Measurements from ENCODE around the gene PRKAG2. TPM values are rescaled to one million over a fixed set of nuclear protein-coding genes. Genes with fewer than 3 reads are reported as not detected.
"Not testable (repeated sequence)": the region's sequence is repeated elsewhere in the genome, so short reads cannot be mapped to it uniquely, and the experiment has no call there.

PRKAG2 gene
- total RNA-seq = 10 to 100 TPM; 18.4 to 29.9 TPM

DNA sequence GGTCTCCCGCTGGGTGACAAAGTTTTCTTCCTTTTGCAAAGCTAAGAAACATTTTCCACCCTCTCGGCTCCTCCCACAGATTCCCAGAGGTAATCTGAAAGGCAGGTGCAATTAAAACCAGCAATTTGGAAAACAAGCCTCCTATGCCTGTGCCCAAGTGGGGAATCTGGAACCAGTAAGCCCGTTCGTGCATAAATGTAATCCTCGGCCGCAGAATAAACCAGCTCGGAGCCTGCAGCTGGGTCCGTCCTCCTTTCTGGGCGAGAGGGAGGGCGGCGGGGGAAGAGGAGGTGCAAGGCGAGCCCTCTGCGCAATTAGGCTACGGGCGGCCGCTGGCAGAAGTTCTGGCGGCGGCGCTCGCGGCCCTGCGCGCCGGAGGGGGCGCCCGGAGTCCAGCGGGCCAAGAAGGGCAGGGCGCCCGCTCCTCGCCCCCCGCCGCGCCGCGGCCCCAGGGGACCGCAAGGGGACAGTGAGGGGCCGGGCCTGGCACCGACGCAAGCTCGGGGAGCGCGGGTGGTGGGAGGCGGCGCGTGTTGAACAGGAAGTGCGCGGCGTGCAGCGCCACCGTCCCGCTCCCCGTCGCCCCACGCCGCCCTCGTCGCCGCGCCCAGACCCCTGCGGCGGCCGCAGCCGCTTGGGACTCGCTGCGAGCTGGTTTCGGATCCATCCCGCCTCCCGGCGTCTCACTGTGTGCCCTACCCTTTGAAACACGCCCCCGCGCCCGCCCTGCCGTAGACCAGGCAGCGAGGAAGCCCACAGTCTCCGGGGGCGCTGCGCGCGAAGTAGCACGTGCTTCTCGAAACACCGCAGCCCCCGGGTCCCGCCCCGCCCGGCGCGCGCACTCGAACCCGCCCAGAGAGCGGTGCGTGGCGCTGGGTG lies at the start of gene PRKAG2:
Gene PRKAG2, minus strand, starts transcription at position 217 of the 879 bp plus-strand sequence. CDS start 495 bp downstream, outside the sequence.
- H3K4me3 Mint-ChIP-seq = peak within 1 kb of the TSS; percentile 83
- H3K36me3 Mint-ChIP-seq = no peaks in the 10 kb centered on the region
- no peaks in the 10 kb centered on the region for H3K9me3 Mint-ChIP-seq (ENCODE audit: low read depth)
- peak within 1 kb of the TSS; percentile 70 for H3K27ac Mint-ChIP-seq
- peak; percentile 78 for DNase-seq
- H3K4me1 Mint-ChIP-seq = peaks cover 7% of the 10 kb centered on the region
- CTCF ChIA-PET = interaction anchor here (0.8 to 2.7 kb wide), 3 partner anchors 17 to 107 kb away, joined by 3 to 18 read pairs (median 3); no protein-coding TSS in a partner anchor
- peaks cover 19% of the 10 kb centered on the region for H3K27me3 Mint-ChIP-seq
- ATAC-seq = peak; percentile 67

DNA sequence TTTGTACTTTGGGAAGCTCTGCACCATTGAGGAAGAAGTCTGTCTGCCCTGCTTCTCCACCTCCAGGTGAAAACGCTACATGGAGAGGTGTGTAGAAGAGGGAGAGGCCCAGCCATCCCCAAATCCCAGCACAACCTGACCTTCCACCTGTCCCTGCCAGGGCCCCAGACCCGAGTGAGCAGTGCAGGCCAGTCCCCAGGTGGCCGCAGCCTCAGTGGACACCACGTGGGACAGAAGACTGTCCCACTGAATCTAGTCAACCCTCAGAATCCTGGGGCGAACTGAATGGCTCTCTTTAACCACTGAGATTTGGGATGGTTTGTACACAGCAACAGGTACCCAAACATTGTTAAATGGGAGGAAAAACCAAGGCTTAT lies 49.4 kb upstream of the PRKAG2 start:
- Mint-ChIP-seq H3K27ac (no peak overlapping the region), H3K9me3 (ENCODE audit: low read depth) (no peaks in the 10 kb centered on the region), H3K4me3 (no peak overlapping the region), H3K4me1 (peaks cover 22% of the 10 kb centered on the region), H3K27me3 (peaks cover 7% of the 10 kb centered on the region), H3K36me3 (no peaks in the 10 kb centered on the region)
- CTCF ChIA-PET = no interaction called here
- no peak for DNase-seq
- ATAC-seq = no peak

DNA sequence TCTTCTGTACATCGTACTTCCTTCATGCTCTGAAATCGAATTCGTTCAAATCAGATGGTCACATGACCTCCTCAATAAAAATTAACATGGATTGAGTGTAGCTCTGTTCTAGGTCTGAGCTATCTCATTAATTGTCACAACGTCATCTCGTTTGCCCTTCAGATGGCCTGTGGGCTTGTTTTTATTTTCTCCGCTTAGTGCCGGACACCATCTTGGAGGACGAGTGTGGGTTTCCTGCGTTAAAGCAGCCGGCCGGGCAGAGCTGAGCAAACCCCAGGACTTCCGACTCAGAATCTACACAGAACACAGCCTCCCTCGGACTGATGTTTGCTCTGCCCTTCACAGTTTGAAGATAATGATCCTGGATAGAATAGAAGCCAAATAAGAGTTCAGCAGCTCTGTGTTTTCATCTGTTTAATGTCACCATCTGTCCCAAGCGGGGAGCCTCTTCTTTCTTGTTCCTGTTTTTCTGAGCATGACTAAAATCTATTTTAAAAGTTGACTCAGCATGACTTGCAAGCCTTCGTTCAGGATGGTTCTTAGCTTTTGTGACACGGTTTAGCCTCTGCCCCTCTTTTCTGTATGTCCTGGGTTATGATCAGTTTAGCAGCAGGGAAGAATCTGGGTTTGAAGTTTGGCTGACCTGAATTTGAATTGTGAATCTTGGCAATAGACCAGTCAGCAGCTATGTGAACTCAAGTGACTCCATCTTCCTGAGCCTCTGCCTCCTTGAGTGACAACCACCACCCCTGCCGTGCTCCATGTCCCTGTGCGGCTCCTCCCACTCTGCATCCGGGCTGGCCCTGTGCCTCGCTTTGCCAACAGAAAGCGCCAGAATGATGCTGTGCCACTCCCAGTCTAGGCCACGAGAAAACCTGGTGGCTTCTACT lies 48.8 kb upstream of the PRKAG2 start:
- Mint-ChIP-seq H3K4me1 (peaks cover 25% of the 10 kb centered on the region), H3K27ac (peak overlapping the region; percentile 48), H3K4me3 (no peak overlapping the region), H3K27me3 (peaks cover 5% of the 10 kb centered on the region), H3K36me3 (no peaks in the 10 kb centered on the region), H3K9me3 (ENCODE audit: low read depth) (no peaks in the 10 kb centered on the region)
- ATAC-seq (peak; percentile 47), DNase-seq (no peak)
- CTCF ChIA-PET = no interaction called here

GRCh38 chr7:151924508-151924907 lies 47.6 kb upstream of the PRKAG2 start:
- Mint-ChIP-seq H3K4me3 (no peak overlapping the region), H3K4me1 (peaks cover 27% of the 10 kb centered on the region), H3K27me3 (peaks cover 2% of the 10 kb centered on the region), H3K27ac (no peak overlapping the region), H3K36me3 (no peaks in the 10 kb centered on the region), H3K9me3 (ENCODE audit: low read depth) (no peaks in the 10 kb centered on the region)
- CTCF ChIA-PET = no interaction called here
- ATAC-seq (no peak), DNase-seq (no peak)

DNA sequence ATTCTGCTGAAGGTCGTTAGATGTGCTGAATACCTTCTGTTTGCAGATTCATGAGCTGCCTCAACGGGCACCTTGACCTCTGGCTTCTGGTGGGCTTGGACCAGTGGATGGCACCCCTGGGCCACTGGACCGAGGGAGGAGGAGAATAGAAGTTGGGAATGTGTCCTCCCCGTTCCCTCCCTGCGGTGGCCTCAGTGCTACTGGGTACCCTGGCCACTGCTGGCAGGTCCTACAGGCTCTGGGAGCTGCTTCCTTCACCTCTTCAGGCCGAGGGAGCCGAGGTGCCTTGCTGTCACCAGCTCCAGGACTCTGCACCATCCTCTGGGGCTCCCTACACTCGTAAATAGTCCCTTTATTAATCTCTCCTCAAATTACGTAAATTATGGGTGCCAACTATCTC lies 47.1 kb upstream of the PRKAG2 start:
- H3K36me3 Mint-ChIP-seq = no peaks in the 10 kb centered on the region
- no peak overlapping the region for H3K4me3 Mint-ChIP-seq
- no peak overlapping the region for H3K27ac Mint-ChIP-seq
- H3K27me3 Mint-ChIP-seq = peaks cover 2% of the 10 kb centered on the region
- H3K4me1 Mint-ChIP-seq = peaks cover 27% of the 10 kb centered on the region
- CTCF ChIA-PET = no interaction called here
- H3K9me3 Mint-ChIP-seq (ENCODE audit: low read depth) = no peaks in the 10 kb centered on the region
- ATAC-seq (no peak), DNase-seq (no peak)

DNA sequence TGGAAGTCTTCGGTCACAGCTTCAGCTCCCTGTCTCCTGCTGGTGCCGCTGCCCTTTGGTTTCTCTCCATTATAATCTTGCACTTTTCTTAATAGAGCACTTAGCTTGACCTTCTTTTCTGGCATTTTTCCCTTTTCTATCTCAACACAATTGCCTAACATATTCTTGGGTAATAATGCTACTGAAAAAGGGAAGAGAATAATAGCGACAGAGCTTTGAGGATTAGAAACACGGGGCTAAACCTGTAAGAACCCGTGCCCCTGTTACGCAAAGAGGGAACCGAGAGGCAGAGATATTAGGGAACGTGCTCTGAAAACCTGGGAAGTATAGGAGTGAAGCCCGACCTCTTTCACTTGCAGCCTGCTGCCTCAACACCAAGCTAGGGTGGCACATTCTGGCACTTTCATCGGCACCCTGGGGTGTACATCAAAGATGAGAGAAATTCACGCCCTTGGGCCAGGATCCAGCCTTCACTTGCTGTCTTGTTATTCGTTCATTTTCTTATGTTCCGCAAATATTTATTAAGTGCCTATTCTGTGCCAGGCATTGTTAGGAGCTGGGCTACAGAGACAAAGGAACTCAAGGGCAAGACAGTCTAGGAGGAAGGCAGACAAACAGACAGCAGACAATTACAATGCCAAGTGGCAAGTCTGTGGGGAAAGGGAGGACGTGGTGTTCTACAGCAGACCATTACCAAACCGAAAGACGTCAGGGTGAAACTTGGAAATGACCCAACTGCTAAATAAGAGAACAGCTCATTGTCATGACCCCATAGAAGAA lies 46.4 kb upstream of the PRKAG2 start:
- peaks cover 4% of the 10 kb centered on the region for H3K27me3 Mint-ChIP-seq
- no peak overlapping the region for H3K4me3 Mint-ChIP-seq
- CTCF ChIA-PET = no interaction called here
- DNase-seq (no peak), ATAC-seq (no peak)
- peaks cover 27% of the 10 kb centered on the region for H3K4me1 Mint-ChIP-seq
- no peak overlapping the region for H3K27ac Mint-ChIP-seq
- H3K36me3 Mint-ChIP-seq = no peaks in the 10 kb centered on the region
- no peaks in the 10 kb centered on the region for H3K9me3 Mint-ChIP-seq (ENCODE audit: low read depth)

DNA sequence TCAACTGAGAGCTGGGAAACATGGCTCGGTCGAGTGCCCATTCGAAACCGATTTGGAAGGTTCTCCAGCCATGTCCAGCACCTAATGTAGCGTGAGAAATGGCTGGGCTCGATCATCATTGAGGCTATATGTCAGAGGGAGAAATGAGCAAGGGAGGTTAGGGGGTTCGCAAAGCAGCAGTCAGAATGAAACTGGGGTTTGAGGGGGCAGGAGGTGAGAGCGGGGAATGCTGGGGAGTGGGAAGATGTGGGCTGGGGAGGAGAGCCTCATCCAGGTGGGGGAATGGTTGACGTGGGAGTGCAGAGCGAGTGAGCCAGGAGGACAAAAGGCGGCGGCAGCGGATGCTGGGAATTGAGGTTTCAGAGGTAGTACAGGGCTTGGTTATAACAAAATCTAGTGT lies 44.5 kb upstream of the PRKAG2 start:
- H3K27ac Mint-ChIP-seq = no peak overlapping the region
- H3K36me3 Mint-ChIP-seq = no peaks in the 10 kb centered on the region
- CTCF ChIA-PET = interaction anchor here (0.8 kb wide), 1 partner anchor 75 kb away, joined by 3 read pairs; no protein-coding TSS in a partner anchor
- H3K4me1 Mint-ChIP-seq = peaks cover 24% of the 10 kb centered on the region
- DNase-seq (no peak), ATAC-seq (no peak)
- H3K4me3 Mint-ChIP-seq = no peak overlapping the region
- H3K9me3 Mint-ChIP-seq (ENCODE audit: low read depth) = no peaks in the 10 kb centered on the region
- peaks cover 4% of the 10 kb centered on the region for H3K27me3 Mint-ChIP-seq

DNA sequence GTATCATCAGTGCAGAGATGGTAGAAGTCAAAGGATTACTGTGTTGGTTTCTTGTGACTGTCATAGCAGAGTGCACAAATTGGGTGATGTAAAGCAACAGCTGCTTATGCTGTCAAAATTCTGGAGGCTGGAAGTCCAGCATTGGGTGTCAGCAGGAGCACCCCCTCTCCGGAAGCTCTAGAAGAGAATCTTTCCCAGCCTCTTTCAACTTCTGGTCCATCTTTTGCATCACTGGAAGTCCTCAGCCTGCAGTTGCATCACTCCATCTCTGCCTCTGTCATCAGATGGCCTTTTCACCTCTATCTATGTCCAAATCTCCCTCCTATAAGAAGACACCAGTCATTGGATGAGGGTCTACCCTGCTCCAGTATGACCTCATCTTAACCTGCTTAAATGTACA lies 43.6 kb upstream of the PRKAG2 start:
- ATAC-seq = no peak
- Mint-ChIP-seq H3K9me3 (ENCODE audit: low read depth) (no peaks in the 10 kb centered on the region), H3K4me3 (no peak overlapping the region), H3K27me3 (peaks cover 4% of the 10 kb centered on the region), H3K27ac (no peak overlapping the region), H3K4me1 (peaks cover 15% of the 10 kb centered on the region), H3K36me3 (no peaks in the 10 kb centered on the region)
- CTCF ChIA-PET = no interaction called here
- DNase-seq = no peak

GRCh38 chr7:151919595-151919994 lies 42.7 kb upstream of the PRKAG2 start:
- Mint-ChIP-seq H3K4me3 (no peak overlapping the region), H3K9me3 (ENCODE audit: low read depth) (no peaks in the 10 kb centered on the region), H3K4me1 (peaks cover 13% of the 10 kb centered on the region), H3K36me3 (no peaks in the 10 kb centered on the region), H3K27me3 (peaks cover 9% of the 10 kb centered on the region), H3K27ac (no peak overlapping the region)
- CTCF ChIA-PET = no interaction called here
- DNase-seq (no peak), ATAC-seq (no peak)

DNA sequence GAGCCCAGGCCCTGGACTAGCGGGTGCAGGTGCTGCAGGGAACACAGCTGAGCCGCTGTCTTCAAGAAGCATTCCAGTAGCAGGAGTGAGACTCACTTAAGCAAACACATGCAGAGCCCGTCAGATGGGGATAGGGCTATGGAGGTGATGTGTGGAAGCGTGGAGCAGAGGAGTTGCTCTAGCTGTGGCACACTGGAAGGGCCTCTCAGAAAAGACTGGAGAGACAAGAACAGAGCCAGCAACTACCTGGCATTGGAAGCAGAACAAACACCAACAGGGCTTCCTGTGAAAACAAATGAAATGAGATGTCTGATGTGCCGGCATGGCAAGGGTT lies 41.6 kb upstream of the PRKAG2 start:
- no peak for DNase-seq
- CTCF ChIA-PET = no interaction called here
- Mint-ChIP-seq H3K27me3 (peaks cover 13% of the 10 kb centered on the region), H3K36me3 (peaks cover 2% of the 10 kb centered on the region), H3K27ac (no peak overlapping the region), H3K9me3 (ENCODE audit: low read depth) (peaks cover 3% of the 10 kb centered on the region), H3K4me1 (peaks cover 10% of the 10 kb centered on the region), H3K4me3 (no peak overlapping the region)
- ATAC-seq = no peak

GRCh38 chr7:151917791-151918509 lies 41.0 kb upstream of the PRKAG2 start:
- no peak for DNase-seq
- Mint-ChIP-seq H3K27ac (no peak overlapping the region), H3K27me3 (peaks cover 13% of the 10 kb centered on the region), H3K4me3 (no peak overlapping the region), H3K9me3 (ENCODE audit: low read depth) (peaks cover 3% of the 10 kb centered on the region), H3K36me3 (peaks cover 2% of the 10 kb centered on the region), H3K4me1 (peaks cover 8% of the 10 kb centered on the region)
- CTCF ChIA-PET = no interaction called here
- ATAC-seq = no peak

- H3K4me3 Mint-ChIP-seq = no peak overlapping the region
- CTCF ChIA-PET = no interaction called here
- peaks cover 3% of the 10 kb centered on the region for H3K9me3 Mint-ChIP-seq (ENCODE audit: low read depth)
- peaks cover 2% of the 10 kb centered on the region for H3K36me3 Mint-ChIP-seq
- peaks cover 19% of the 10 kb centered on the region for H3K27me3 Mint-ChIP-seq
- no peak for ATAC-seq
- no peak for DNase-seq
- H3K4me1 Mint-ChIP-seq = no peaks in the 10 kb centered on the region
- H3K27ac Mint-ChIP-seq = no peak overlapping the region
Measured at GRCh38 chr7:151914051-151914450, 37.1 kb upstream of the PRKAG2 start.

- not testable (repeated sequence) for H3K4me3 Mint-ChIP-seq; H3K36me3 Mint-ChIP-seq; ATAC-seq; H3K4me1 Mint-ChIP-seq; DNase-seq; H3K27ac Mint-ChIP-seq; H3K9me3 Mint-ChIP-seq (ENCODE audit: low read depth)
- H3K27me3 Mint-ChIP-seq = peaks cover 42% of the 10 kb centered on the region
- CTCF ChIA-PET = interaction anchor here (1.8 kb wide), 1 partner anchor 41 kb away, joined by 4 read pairs; no protein-coding TSS in a partner anchor
Measured at GRCh38 chr7:151910655-151911054, 33.7 kb upstream of the PRKAG2 start.
